ENCODE results near the gene PRLR.

GRCh38 chr5:35228310-35228709 is 2.0 kb downstream of the PRLR start:
- TF ChIP-seq EZH2 (IDR thresholded peaks at IDR 0.05), result no peak
- TF ChIP-seq POLR2AphosphoS5 (IDR thresholded peaks at IDR 0.05; ENCODE audit: borderline replicate concordance, low read depth, low read length), result no peak

All from SK-N-MC (cell line).